HG02884 (cell line): ENCODE results near the gene ZDHHC11B.
"Not testable (repeated sequence)": the region's sequence is repeated elsewhere in the genome, so short reads cannot be mapped to it uniquely, and the experiment has no call there.

ENCODE experiments used
- ATAC-seq: cut with Tn5 transposase; IDR thresholded peaks from one replicate; pipeline ENCODE4 v1.9.1; 2021; ENCODE audit warnings: mild to moderate bottlenecking, moderate library complexity; ENCODE audit not compliant: unreplicated experiment

Gene ZDHHC11B

GRCh38 chr5:723309-723708 is 61.2 kb downstream of the ZDHHC11B start:
- ATAC-seq: not testable (repeated sequence)

- ATAC-seq: not testable (repeated sequence)
These were observed 65.2 kb downstream of the ZDHHC11B start for GRCh38 chr5:719379-719778.

- no peak for ATAC-seq
These were observed 67.4 kb downstream of the ZDHHC11B start for GRCh38 chr5:717143-717542.

DNA sequence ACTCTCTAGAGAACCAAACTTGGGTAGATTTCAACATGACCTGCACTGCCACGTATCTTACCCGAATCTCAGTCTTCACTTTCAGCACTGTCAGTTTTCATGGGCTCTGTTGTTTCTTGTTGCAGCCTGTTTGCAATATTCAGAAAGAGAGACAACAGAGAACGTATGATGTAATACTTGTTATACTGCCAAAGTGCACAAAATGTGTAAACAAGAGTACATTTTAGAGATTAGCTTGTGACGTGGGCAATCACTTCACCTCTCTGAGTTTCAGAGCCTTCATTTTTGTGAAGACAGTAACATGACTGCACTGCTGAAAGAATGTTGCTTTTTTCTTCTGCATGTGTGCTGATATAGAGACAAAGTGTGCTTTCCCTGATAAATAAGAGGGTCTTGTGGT is 67.8 kb downstream of the ZDHHC11B start:
- ATAC-seq: not testable (repeated sequence)

DNA sequence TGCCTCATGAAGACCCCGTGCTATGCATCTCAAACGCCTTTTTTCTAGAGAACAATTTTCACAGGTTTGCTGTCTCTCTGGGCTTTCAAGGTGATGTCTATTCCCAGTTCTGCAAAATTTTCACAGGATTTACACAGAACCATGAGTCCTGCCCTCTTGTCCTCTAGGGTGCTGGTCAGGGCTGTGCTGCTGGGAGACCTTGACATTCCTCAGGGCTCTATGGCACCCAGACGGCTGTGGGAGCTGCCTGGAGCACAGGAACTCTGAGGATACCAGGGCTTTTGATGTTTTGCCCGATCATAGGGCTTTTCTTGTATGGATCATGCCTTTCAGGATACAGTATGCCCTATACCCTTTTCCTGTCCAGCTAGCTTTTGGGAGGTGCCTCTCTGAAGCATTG is 68.9 kb downstream of the ZDHHC11B start:
- ATAC-seq: not testable (repeated sequence)

- not testable (repeated sequence) for ATAC-seq
These were observed 70.1 kb downstream of the ZDHHC11B start for GRCh38 chr5:714215-715118.

- ATAC-seq: not testable (repeated sequence)
These were observed 70.8 kb downstream of the ZDHHC11B start for GRCh38 chr5:713686-714085.

- ATAC-seq: not testable (repeated sequence)
These were observed 75.5 kb downstream of the ZDHHC11B start for GRCh38 chr5:708848-709517.

- not testable (repeated sequence) for ATAC-seq
These were observed 76.2 kb downstream of the ZDHHC11B start for GRCh38 chr5:708374-708773.

GRCh38 chr5:706127-706526 is 78.4 kb downstream of the ZDHHC11B start:
- not testable (repeated sequence) for ATAC-seq

DNA sequence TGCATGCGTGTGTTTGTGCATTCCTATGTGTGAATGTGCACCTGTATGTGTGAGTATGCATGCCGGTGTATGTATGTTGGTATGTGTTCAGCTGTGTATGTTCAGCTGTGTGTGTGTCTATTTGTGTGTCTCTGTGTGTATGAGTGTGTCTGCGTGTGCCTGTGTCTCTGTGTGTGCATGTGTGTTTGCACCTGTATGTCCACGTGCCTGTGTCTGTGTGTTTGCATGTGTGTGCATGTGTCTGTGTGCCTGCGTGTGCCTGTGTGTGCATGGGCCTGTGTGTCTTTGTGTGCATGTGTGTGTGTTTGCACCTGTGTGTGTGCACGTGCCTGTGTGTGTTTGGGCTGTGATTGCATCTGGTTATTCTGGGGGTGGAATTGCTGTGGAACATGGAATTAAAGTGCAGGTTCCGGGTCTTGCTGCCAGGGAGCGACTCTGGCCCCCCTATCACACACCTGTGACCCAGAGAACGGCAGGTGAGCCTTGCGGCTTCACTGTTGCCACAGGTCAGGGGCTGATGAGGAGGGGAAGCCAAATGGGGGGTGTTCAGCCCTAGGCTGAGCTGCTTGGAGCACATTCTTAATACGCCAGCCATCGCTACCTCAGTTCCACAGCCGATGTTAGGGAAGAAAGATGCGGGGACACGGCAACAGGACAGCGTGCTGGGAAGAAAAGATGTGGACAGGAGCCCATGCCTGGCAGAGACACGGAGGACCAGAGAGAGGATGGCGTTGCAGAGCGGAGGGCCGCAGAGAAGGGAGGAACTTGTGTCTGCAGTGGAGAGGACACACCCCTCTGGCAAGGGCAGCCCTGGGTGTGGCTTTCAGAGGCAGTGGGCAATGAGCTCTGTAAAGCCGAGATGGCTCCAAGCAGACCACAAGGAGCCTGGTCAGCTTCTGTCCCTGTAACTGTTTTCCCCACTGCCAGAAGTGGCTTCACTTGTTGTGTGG is 87.5 kb downstream of the ZDHHC11B start:
- not testable (repeated sequence) for ATAC-seq

GRCh38 chr5:696191-696590 is 88.3 kb downstream of the ZDHHC11B start:
- ATAC-seq: not testable (repeated sequence)

- not testable (repeated sequence) for ATAC-seq
These were observed 89.1 kb downstream of the ZDHHC11B start for GRCh38 chr5:695475-695874.

- ATAC-seq: not testable (repeated sequence)
These were observed 90.5 kb downstream of the ZDHHC11B start for GRCh38 chr5:694042-694431.

- ATAC-seq: peak; percentile 64
These were observed 91.1 kb downstream of the ZDHHC11B start, which contains the start of gene TPPP for GRCh38 chr5:693271-694041. TPPP (minus strand) TSS chr5:693352; CDS start chr5:678060, 15,292 bp downstream.

GRCh38 chr5:692529-693041 is 91.9 kb downstream of the ZDHHC11B start:
- ATAC-seq: peak; percentile 15

- no peak for ATAC-seq
These were observed 92.6 kb downstream of the ZDHHC11B start for GRCh38 chr5:691817-692528.

GRCh38 chr5:691049-691448 is 93.5 kb downstream of the ZDHHC11B start:
- ATAC-seq: not testable (repeated sequence)

DNA sequence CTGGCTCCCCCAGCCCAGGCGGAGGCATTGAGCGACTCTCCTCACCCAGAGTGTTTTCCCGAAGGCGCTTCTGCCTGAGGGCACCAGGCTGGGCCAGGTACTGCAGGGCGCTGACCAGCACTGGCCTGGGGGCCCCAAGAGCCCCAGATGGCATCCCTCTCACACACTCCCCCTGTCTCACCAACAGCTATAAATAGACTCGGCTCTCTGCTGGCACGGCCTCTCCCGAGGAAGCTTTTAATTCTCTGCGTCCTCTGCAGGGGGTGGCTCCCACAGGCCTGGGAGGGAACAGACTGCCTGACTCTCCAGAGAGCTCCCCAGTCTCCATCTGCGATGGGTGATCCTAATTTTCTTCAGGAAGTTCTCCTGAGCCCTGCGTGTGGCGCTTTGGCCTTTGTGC is 94.2 kb downstream of the ZDHHC11B start:
- ATAC-seq: not testable (repeated sequence)
